Fibroblast of skin of right quadriceps (primary cell): ENCODE results near the gene DUSP22.

Experiments
- DNase-seq: peaks from one replicate; pipeline ENCODE4 v3.0.0-alpha.2; 2013

DUSP22 gene

DNA sequence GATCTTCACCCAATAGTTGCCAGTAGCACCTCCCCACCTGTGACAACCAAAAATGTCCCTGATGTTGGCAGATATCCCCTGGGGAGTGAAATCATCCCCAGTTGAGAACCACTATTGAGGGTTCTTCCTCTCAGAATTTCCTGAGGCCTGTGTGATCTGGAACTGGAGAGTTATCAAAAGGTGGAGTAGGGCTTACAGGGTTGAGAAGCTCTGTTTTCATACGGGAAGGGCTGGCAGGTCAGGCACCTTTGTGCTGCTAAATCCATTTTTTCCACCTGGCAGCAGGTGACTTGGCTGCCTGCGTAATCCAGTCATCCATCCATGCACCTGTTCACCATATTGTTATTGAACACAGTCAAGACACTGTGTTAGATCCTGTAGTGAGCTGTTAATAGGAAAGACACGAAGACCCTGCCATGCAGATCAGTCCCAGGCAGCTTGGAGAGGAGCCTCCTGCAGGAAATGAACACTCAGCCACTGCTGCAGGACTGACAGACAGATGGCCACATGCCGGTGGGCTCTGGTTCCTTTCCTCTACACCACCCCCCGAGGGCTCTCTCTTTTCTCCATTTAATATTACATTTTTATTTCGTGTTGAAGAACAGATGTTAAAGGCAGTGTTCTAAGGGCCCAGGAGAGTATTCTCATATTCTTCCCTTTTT, 5.4 kb downstream of the DUSP22 start:
- no peak for DNase-seq

DNA sequence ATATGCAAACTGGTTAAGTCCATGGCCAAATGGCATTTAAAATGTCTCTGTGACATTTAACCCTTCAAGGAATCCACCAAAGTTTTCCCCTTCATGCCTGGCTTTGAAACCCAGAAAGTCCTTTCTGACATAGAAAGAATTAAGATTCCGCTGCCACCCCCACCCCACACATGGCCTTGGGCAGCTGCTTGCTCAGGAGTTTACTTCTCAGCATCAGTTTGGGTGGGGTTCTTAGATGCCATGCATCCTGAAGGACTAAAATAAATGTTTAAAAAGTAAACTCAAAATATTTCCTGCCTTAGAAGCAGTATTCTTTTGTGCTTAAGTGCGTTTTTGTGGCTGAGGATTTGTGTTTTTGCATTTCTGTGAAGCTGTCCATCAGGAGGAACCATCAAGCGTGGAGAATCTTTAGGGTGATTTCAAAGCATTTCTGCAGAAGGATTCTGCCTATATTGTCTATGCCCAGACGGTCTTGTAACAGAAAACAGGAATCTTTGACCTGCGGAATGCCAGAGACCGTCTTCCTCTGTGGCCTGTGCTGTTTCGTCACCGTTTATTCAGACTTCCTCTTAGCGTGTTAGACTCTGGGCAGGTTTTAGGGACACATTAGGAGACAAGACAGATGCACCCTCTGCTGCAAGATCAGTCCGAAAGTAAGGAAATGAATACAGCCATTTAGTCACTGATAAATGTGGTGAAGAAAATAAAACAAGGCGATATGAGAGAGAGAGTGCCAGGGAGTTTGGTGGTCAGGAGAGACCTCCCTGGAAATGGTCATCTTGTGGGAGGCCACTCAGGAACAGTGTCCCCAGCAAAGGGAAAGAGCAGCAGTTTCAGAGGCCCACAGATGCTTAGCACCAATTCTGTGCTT, 6.2 kb downstream of the DUSP22 start:
- no peak for DNase-seq

- no peak for DNase-seq
Measured at GRCh38 chr6:299104-299980, 7.1 kb downstream of the DUSP22 start.

GRCh38 chr6:300026-300425, 7.7 kb downstream of the DUSP22 start:
- no peak for DNase-seq

- DNase-seq, result no peak
Measured at GRCh38 chr6:300494-301198, 8.4 kb downstream of the DUSP22 start.

DNA sequence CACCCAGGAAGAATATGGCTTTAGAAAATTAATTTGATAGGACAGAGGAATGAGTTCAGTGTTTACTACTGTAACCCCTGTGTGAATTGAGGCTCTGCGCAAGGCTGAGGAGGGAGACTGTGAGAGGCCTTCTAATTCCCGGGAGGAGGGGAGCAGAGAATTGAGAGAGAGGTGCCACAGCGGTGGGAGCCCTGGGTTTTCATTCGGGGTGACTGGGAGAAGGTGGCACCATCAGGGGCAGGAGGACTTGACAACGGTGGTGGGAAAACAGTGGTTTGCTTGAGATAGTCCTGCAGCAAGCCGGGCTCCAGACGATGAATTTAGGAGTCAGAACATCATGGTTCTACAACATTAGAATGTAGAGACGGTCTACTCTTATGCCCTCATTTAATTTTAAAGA, 9.2 kb downstream of the DUSP22 start:
- no peak for DNase-seq

- no peak for DNase-seq
Measured at GRCh38 chr6:301929-302705, 9.8 kb downstream of the DUSP22 start.

DNA sequence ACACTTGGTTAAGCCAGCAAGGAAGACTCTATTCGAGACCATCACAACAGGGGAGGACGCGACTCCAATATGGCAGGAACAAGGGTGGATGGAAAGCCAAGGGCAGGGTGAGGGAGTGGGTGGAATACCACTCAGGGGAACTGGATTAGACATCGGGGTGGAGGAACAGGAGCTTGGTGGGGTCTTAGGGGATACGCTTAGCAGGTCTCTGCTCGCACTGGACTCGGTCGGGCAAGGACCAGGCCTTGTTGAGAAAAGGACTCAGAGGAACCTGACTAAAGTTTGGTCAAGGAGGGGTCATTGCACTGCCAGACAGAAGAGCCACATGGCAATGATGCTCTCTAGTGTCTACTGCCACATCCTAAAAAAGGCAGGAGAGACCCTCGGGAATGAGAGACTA, 10.5 kb downstream of the DUSP22 start:
- DNase-seq, result no peak

DNA sequence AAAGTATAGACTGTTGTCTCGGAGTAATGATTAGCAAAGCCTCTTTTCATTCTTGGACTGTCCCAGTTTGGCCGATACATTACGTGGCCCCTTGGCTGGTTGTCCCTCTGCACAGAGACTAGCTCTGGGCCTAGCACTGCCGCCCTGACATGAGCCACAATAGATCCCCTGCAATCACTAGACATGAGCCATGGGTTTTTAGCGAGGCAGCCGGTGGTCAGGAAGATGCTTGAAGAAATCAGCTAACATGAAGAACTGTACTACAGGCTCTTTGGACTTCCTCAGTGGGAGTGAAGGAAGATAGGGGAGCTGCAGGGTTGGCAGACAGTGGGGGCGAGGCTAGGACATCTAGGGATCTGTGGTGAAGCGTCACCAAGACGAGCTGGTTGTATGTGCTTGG, 11.0 kb downstream of the DUSP22 start:
- no peak for DNase-seq

DNA sequence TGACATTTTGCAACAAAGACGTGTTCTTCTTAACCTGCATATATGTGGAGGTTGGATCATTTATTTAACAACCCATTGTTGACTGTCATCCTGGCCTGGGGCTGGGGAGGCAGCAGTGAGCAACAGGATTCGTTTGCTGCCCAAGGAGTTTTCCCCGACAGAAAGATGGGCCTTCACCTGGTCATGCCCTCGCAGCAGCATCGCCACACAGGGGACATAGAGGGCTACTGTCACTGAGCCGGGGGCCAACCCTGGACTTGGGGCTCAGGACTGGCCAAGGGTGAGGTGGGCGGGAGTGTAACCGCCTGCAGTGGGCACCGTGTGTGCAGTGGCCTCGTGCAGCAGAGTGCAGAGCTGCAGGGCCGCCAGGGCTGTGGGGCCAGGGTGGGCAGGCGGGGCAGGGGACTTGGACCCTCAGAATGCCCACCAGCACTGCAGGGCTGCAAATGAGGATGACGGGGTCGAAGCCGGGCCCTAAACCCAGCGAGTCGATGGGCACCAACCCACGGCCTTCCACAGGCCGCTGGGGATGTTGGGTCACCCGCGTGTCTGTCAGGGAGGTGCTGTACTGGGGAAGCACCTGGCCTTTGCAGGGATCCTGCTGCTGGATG, 11.8 kb downstream of the DUSP22 start:
- no peak for DNase-seq

DNA sequence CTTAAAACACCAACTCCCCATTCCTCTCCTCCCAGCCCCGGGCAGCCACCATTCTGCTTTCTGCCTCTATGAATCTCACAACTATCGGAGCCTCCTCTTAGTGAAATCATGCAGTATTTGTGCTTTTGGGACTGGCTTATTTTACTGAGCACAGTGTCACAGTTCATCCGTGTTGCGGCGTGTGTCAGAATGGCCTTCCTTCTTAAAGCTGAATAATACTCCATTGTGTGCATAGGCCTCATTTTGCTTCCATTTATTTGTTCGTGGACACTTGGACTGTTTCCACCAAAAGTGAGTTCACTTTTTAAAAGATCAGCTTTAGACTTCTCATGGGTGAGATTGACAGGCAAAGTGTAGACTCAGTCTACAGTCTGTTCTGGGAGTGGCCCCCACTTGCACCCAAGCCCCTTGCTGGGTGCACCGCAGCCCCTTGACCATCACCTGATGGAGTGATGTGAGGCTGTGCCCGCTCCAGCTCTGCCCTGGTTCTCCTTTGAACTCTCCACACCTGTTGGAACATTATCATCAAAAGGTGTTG, 12.6 kb downstream of the DUSP22 start:
- DNase-seq, result no peak

DNA sequence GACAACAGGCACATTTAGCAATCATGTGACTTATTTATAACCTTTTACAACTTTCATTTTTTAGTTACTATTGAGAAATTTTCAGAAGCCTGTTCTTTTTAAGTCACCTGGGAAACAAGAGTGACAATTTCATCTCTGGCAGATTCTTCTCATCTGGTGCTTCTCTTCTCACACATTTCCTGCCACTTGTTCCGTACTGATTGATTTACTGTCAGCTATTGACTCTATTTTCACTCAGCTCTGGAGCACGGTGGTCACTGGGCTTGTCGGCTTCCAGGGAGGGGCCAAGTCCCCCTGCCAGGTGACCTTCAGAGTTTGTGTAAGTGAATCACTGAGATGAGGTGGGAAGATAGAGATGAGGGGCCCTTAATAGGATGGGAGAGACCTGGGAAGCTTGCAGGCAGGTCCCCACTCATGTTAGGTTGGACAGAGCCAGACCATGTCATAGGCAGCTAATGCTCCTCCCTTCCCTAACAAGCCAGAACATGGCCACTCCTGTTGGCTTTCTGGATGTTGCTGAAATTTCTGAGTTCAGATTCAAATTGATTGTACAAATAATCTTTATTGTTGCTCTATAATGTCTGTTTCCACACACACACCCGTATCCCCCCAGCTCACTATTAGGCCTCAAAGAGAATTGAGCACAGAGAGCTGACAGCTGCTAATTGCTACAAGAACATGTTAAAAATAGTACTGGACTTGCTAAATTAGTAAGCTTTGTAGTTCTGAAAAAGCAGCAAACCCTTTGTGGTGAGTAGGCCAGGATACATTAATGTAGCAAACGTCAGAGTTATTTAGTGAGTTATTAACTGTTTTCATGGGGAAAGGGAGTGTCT, 13.3 kb downstream of the DUSP22 start:
- DNase-seq, result no peak

- DNase-seq, result no peak
Measured at GRCh38 chr6:306641-307061, 14.4 kb downstream of the DUSP22 start.

- DNase-seq, result no peak
Measured at GRCh38 chr6:307065-307814, 15.0 kb downstream of the DUSP22 start.

DNA sequence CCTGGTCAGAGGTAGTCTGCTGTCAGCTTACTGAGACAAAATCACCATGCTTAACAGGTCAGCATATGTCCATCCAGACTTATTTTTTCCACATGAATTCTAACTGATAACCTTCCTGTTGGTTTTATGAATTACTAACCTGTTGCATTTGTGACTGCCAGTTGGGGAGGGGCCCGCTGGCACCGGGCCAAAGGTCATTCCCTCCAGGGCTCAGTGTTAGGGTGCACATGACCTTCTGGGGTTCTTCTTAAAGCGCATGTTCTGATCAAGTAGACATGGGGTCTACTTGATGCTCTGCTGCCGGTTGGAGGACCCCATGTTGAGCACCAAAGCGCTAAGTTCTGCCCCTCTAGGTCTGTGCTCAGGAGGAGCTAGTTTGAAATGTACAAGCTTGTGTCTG, 15.6 kb downstream of the DUSP22 start:
- DNase-seq, result no peak

- DNase-seq, result no peak
Measured at GRCh38 chr6:308307-308706, 16.0 kb downstream of the DUSP22 start.

GRCh38 chr6:308768-309167, 16.5 kb downstream of the DUSP22 start:
- DNase-seq, result no peak

GRCh38 chr6:309947-310346, 17.7 kb downstream of the DUSP22 start:
- DNase-seq, result no peak

- DNase-seq, result no peak
Measured at GRCh38 chr6:310671-311070, 18.4 kb downstream of the DUSP22 start.
